ENCODE results near the gene CBX1. TPM values are rescaled to one million over a fixed set of nuclear protein-coding genes. Genes with fewer than 3 reads are reported as not detected.

Gene CBX1
- total and polyA plus RNA-seq, 2 donors from 2014 or later = 37.8 to 40.2 TPM

GRCh38 chr17:48121923-48122664 is 20.8 kb upstream of the CBX1 start:
- DNase-seq (peak in 4 of 5 donors; percentile 62 to 86 (median 74)), FAIRE-seq (no peak)
- no peak overlapping the region for H3K4me3 ChIP-seq (ENCODE audit: low read length in 3 of 3)
- H3K9ac ChIP-seq (ENCODE audit: low read length in 3 of 3) = no peak overlapping the region
- H3K27me3 ChIP-seq (ENCODE audit: control insufficient read depth, insufficient read depth, low read length) = no peaks in the 10 kb centered on the region
- no peaks in the 10 kb centered on the region for H3K9me3 ChIP-seq (ENCODE audit: control insufficient read depth in 2 of 3, insufficient read depth in 1 of 3, low read length in 3 of 3)
- intact Hi-C loops (cut with DNase I) = no loop called here
- H3K36me3 ChIP-seq (ENCODE audit: control insufficient read depth in 2 of 3, insufficient read depth in 3 of 3, low read length in 3 of 3) = peaks cover 5 to 41% (median 28%) of the 10 kb centered on the region in 3 donors
- no peak overlapping the region for H3K27ac ChIP-seq (ENCODE audit: low read depth in 2 of 2, low read length in 2 of 2)
- no peak for TF ChIP-seq CTCF (IDR thresholded peaks at IDR 0.05; ENCODE audit: borderline replicate concordance, extremely low read depth, insufficient read depth)
- no peaks in the 10 kb centered on the region for H3K4me1 ChIP-seq (ENCODE audit: control insufficient read depth in 2 of 3, insufficient read depth in 2 of 3, low read depth in 1 of 3, low read length in 3 of 3)

- no peak for DNase-seq
- no peak overlapping the region for H3K9ac ChIP-seq (ENCODE audit: low read length in 3 of 3)
- no peak overlapping the region for H3K4me3 ChIP-seq (ENCODE audit: low read length in 3 of 3)
- FAIRE-seq = no peak
- H3K4me1 ChIP-seq (ENCODE audit: control insufficient read depth in 2 of 3, insufficient read depth in 2 of 3, low read depth in 1 of 3, low read length in 3 of 3) = peaks cover 0 to 6% (median 3%) of the 10 kb centered on the region in 3 donors
- no peak for TF ChIP-seq CTCF (IDR thresholded peaks at IDR 0.05; ENCODE audit: borderline replicate concordance, extremely low read depth, insufficient read depth)
- no peak overlapping the region for H3K27ac ChIP-seq (ENCODE audit: low read depth in 2 of 2, low read length in 2 of 2)
- intact Hi-C loops (cut with DNase I) = no loop called here
- no peaks in the 10 kb centered on the region for H3K9me3 ChIP-seq (ENCODE audit: control insufficient read depth in 2 of 3, insufficient read depth in 1 of 3, low read length in 3 of 3)
- H3K27me3 ChIP-seq (ENCODE audit: control insufficient read depth, insufficient read depth, low read length) = no peaks in the 10 kb centered on the region
- peaks cover 0 to 12% (median 9%) of the 10 kb centered on the region in 3 donors for H3K36me3 ChIP-seq (ENCODE audit: control insufficient read depth in 2 of 3, insufficient read depth in 3 of 3, low read length in 3 of 3)
Measured at GRCh38 chr17:48113201-48113676, 12.0 kb upstream of the CBX1 start.

- H3K27me3 ChIP-seq (ENCODE audit: control insufficient read depth, insufficient read depth, low read length) = no peaks in the 10 kb centered on the region
- no peak overlapping the region for H3K4me3 ChIP-seq (ENCODE audit: low read length in 3 of 3)
- H3K4me1 ChIP-seq (ENCODE audit: control insufficient read depth in 2 of 3, insufficient read depth in 2 of 3, low read depth in 1 of 3, low read length in 3 of 3) = peaks cover 0 to 6% (median 6%) of the 10 kb centered on the region in 3 donors
- H3K36me3 ChIP-seq (ENCODE audit: control insufficient read depth in 2 of 3, insufficient read depth in 3 of 3, low read length in 3 of 3) = peaks cover 0 to 4% (median 4%) of the 10 kb centered on the region in 3 donors
- H3K9me3 ChIP-seq (ENCODE audit: control insufficient read depth in 2 of 3, insufficient read depth in 1 of 3, low read length in 3 of 3) = no peaks in the 10 kb centered on the region
- no peak for TF ChIP-seq CTCF (IDR thresholded peaks at IDR 0.05; ENCODE audit: borderline replicate concordance, extremely low read depth, insufficient read depth)
- FAIRE-seq (no peak), DNase-seq (no peak)
- intact Hi-C loops (cut with DNase I) = no loop called here
- no peak overlapping the region for H3K9ac ChIP-seq (ENCODE audit: low read length in 3 of 3)
- no peak overlapping the region for H3K27ac ChIP-seq (ENCODE audit: low read depth in 2 of 2, low read length in 2 of 2)
Measured at GRCh38 chr17:48111937-48112241, 10.6 kb upstream of the CBX1 start.
